NCI-H2196 treated with DMSO at 0.1 percent for 48 hours (cell line): ENCODE measurements around the gene SKI.
"Not testable (repeated sequence)": the region's sequence is repeated elsewhere in the genome, so short reads cannot be mapped to it uniquely, and the experiment has no call there.

Source experiments
- DNase-seq: peaks from one replicate; lab custom pipeline; 2025; ENCODE audit not compliant: unreplicated experiment; lab: John Stamatoyannopoulos, UW

SKI gene

GRCh38 chr1:2242814-2243725 is 15.0 kb downstream of the SKI start:
- DNase-seq = no peak

GRCh38 chr1:2247045-2247394 is 18.9 kb downstream of the SKI start:
- DNase-seq = not testable (repeated sequence)

- no peak for DNase-seq
These were observed 19.6 kb downstream of the SKI start for GRCh38 chr1:2247760-2248126.

- no peak for DNase-seq
These were observed 20.2 kb downstream of the SKI start for GRCh38 chr1:2248127-2248826.

- DNase-seq = no peak
These were observed 20.9 kb downstream of the SKI start for GRCh38 chr1:2248854-2249558.

GRCh38 chr1:2249559-2249906 is 21.4 kb downstream of the SKI start:
- DNase-seq = no peak

- no peak for DNase-seq
These were observed 22.7 kb downstream of the SKI start for GRCh38 chr1:2250721-2251281.

- no peak for DNase-seq
These were observed 23.2 kb downstream of the SKI start for GRCh38 chr1:2251363-2251762.

- no peak for DNase-seq
These were observed 23.7 kb downstream of the SKI start for GRCh38 chr1:2251786-2252185.

- DNase-seq = no peak
These were observed 24.3 kb downstream of the SKI start for GRCh38 chr1:2252423-2252822.

- DNase-seq = no peak
These were observed 25.1 kb downstream of the SKI start for GRCh38 chr1:2253036-2253796.

GRCh38 chr1:2253797-2254480 is 25.8 kb downstream of the SKI start:
- no peak for DNase-seq

GRCh38 chr1:2255047-2255419 is 26.9 kb downstream of the SKI start:
- no peak for DNase-seq

- DNase-seq = peak; percentile 56
These were observed 27.6 kb downstream of the SKI start for GRCh38 chr1:2255420-2256369.

GRCh38 chr1:2256435-2257244 is 28.5 kb downstream of the SKI start:
- DNase-seq = no peak

- DNase-seq = no peak
These were observed 29.1 kb downstream of the SKI start for GRCh38 chr1:2257245-2257627.

GRCh38 chr1:2258122-2258681 is 30.1 kb downstream of the SKI start:
- DNase-seq = no peak

GRCh38 chr1:2258996-2259395 is 30.9 kb downstream of the SKI start:
- no peak for DNase-seq
